ENCODE measurements around the gene SPRTN.

DNA sequence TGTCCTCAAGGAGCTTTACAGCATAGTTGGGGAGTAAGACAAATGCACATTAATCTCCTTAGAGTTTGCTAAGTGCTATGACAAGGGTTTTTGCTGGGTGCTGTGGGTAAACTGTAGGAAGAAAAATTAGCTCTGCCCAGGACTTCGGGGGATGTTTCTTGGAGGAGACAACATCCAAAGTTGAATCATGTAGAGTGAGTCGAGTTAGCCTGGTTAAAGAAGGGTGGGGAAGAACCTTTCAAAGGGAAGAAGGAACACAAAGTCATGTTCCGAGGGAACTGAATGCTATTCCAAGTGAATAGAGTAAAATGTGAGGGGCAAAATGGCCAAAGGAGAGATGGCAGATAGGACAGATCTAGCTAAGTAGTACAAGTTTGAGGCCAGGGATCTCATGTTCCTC lies 17.1 kb downstream of the SPRTN start:
- TF ChIP-seq CTCF (IDR thresholded peaks at IDR 0.05; ENCODE audit: poor library complexity, severe bottlenecking) (no peak), EP300 (conservative IDR thresholded peaks at IDR 0.05; ENCODE audit: poor library complexity, severe bottlenecking) (no peak), EZH2 (IDR thresholded peaks at IDR 0.05; ENCODE audit: borderline replicate concordance, insufficient read depth, low read length, poor library complexity, severe bottlenecking) (no peak), RAD21 (conservative IDR thresholded peaks at IDR 0.05) (no peak), TAF1 (IDR thresholded peaks at IDR 0.05; ENCODE audit: low read depth) (no peak)
- TF ChIP-seq, protein P1, sequence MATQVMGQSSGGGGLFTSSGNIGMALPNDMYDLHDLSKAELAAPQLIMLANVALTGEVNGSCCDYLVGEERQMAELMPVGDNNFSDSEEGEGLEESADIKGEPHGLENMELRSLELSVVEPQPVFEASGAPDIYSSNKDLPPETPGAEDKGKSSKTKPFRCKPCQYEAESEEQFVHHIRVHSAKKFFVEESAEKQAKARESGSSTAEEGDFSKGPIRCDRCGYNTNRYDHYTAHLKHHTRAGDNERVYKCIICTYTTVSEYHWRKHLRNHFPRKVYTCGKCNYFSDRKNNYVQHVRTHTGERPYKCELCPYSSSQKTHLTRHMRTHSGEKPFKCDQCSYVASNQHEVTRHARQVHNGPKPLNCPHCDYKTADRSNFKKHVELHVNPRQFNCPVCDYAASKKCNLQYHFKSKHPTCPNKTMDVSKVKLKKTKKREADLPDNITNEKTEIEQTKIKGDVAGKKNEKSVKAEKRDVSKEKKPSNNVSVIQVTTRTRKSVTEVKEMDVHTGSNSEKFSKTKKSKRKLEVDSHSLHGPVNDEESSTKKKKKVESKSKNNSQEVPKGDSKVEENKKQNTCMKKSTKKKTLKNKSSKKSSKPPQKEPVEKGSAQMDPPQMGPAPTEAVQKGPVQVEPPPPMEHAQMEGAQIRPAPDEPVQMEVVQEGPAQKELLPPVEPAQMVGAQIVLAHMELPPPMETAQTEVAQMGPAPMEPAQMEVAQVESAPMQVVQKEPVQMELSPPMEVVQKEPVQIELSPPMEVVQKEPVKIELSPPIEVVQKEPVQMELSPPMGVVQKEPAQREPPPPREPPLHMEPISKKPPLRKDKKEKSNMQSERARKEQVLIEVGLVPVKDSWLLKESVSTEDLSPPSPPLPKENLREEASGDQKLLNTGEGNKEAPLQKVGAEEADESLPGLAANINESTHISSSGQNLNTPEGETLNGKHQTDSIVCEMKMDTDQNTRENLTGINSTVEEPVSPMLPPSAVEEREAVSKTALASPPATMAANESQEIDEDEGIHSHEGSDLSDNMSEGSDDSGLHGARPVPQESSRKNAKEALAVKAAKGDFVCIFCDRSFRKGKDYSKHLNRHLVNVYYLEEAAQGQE (IDR thresholded peaks at IDR 0.05; ENCODE audit: borderline replicate concordance): no peak

All from neural cell (in vitro differentiated cells).